Colonic mucosa (tissue), 4 donors: ENCODE results near the gene NR3C2. TPM values are rescaled to one million over a fixed set of nuclear protein-coding genes. Genes with fewer than 3 reads are reported as not detected.

Source experiments
- DNase-seq: peaks from one replicate; pipeline ENCODE4 v3.0.0-alpha.2; 2020
- H3K27ac ChIP-seq: fragments of 200-600 bp; one replicate; pipeline ENCODE4 v1.8.0; 2021
- H3K27me3 ChIP-seq: fragments of 200-600 bp; one replicate; pipeline ENCODE4 v1.8.0; 2021
- H3K36me3 ChIP-seq: fragments of 200-600 bp; one replicate; pipeline ENCODE4 v1.8.0; 2021
- H3K4me1 ChIP-seq: fragments of 200-600 bp; one replicate; pipeline ENCODE4 v1.8.0; 2021; ENCODE audit warnings: mild to moderate bottlenecking
- H3K4me3 ChIP-seq: fragments of 200-600 bp; one replicate; pipeline ENCODE4 v1.8.0; 2021
- H3K9ac ChIP-seq, 2 donors: one replicate each; pipeline ENCODE4 v1.7.0; 2013; ENCODE audit warnings: control low read depth in 2 of 2, low read depth in 2 of 2, low read length in 2 of 2
- H3K9me3 ChIP-seq: fragments of 200-600 bp; one replicate; pipeline ENCODE4 v1.8.0; 2021
- CTCF ChIP-seq: fragments of 200-600 bp; IDR thresholded peaks from one replicate; pipeline ENCODE4 v1.8.0; 2022; ENCODE audit warnings: antibody characterized with exemption, mild to moderate bottlenecking
- intact Hi-C: fragments of 100-400 bp; cut with DNase I; formaldehyde crosslinking; loops from one replicate; pipeline ENCODE4 v1.14.1; 2022
- total RNA-seq, 2 donors: library from RNA; stranded (reverse); fragmentation: NEBNext Ultra II Directional in 1 of 2; extraction: Animal tissue kit (Norgen Biotek cat#: 25700) in 1 of 2; gene quantifications; one replicate each; pipeline ENCODE4 v1.2.1, GENCODE V29; 2021
- donor health status: healthy.
- donor health status: DM: no; HTN: no; CAD: no.
- donor health status: DM: no; HTN: no; CAD: no.

The NR3C2 gene
- total RNA-seq, 2 donors from 2014 or later: 74.8 to 96.0 TPM

- Histone ChIP-seq H3K9ac (no peak overlapping the region), H3K36me3 (no peaks in the 10 kb centered on the region), H3K27ac (no peak overlapping the region), H3K4me1 (no peaks in the 10 kb centered on the region), H3K4me3 (no peak overlapping the region), H3K27me3 (no peaks in the 10 kb centered on the region), H3K9me3 (no peaks in the 10 kb centered on the region)
- intact Hi-C loops: no loop called here
- DNase-seq: no peak
- TF ChIP-seq CTCF: no peak
Measured at GRCh38 chr4:148081267-148081666, 360.9 kb downstream of the NR3C2 start.

- no peak for DNase-seq
- Histone ChIP-seq H3K4me3 (no peak overlapping the region), H3K4me1 (no peaks in the 10 kb centered on the region), H3K36me3 (no peaks in the 10 kb centered on the region), H3K9ac (no peak overlapping the region), H3K27me3 (no peaks in the 10 kb centered on the region), H3K27ac (no peak overlapping the region), H3K9me3 (no peaks in the 10 kb centered on the region)
- intact Hi-C loops: no loop called here
- TF ChIP-seq CTCF: no peak
Measured at GRCh38 chr4:148079961-148080360, 362.3 kb downstream of the NR3C2 start.

- Histone ChIP-seq H3K4me1 (no peaks in the 10 kb centered on the region), H3K36me3 (no peaks in the 10 kb centered on the region), H3K27me3 (no peaks in the 10 kb centered on the region), H3K9ac (no peak overlapping the region), H3K9me3 (no peaks in the 10 kb centered on the region), H3K27ac (no peak overlapping the region), H3K4me3 (no peak overlapping the region)
- intact Hi-C loops: no loop called here
- no peak for TF ChIP-seq CTCF
- DNase-seq: no peak
Measured at GRCh38 chr4:148078061-148078460, 364.2 kb downstream of the NR3C2 start.

GRCh38 chr4:148077581-148077980 lies 364.6 kb downstream of the NR3C2 start:
- Histone ChIP-seq H3K4me3 (no peak overlapping the region), H3K9ac (no peak overlapping the region), H3K27ac (no peak overlapping the region), H3K36me3 (no peaks in the 10 kb centered on the region), H3K4me1 (no peaks in the 10 kb centered on the region), H3K9me3 (no peaks in the 10 kb centered on the region), H3K27me3 (no peaks in the 10 kb centered on the region)
- no peak for TF ChIP-seq CTCF
- no peak for DNase-seq
- intact Hi-C loops: no loop called here

- Histone ChIP-seq H3K36me3 (no peaks in the 10 kb centered on the region), H3K4me1 (no peaks in the 10 kb centered on the region), H3K27me3 (no peaks in the 10 kb centered on the region), H3K27ac (no peak overlapping the region), H3K4me3 (no peak overlapping the region), H3K9ac (no peak overlapping the region), H3K9me3 (no peaks in the 10 kb centered on the region)
- no peak for TF ChIP-seq CTCF
- intact Hi-C loops: no loop called here
- no peak for DNase-seq
Measured at GRCh38 chr4:148076964-148077363, 365.2 kb downstream of the NR3C2 start.

GRCh38 chr4:148075438-148075837 lies 366.8 kb downstream of the NR3C2 start:
- Histone ChIP-seq H3K27me3 (no peaks in the 10 kb centered on the region), H3K4me3 (no peak overlapping the region), H3K9ac (no peak overlapping the region), H3K4me1 (no peaks in the 10 kb centered on the region), H3K9me3 (no peaks in the 10 kb centered on the region), H3K27ac (no peak overlapping the region), H3K36me3 (no peaks in the 10 kb centered on the region)
- intact Hi-C loops: no loop called here
- DNase-seq: no peak
- no peak for TF ChIP-seq CTCF
